ENCODE data around the gene PLA2G4F.

GRCh38 chr15:42111924-42112323, 44.5 kb downstream of the PLA2G4F start:
- TF ChIP-seq CTCF (IDR thresholded peaks at IDR 0.05) (no peak), POLR2A (IDR thresholded peaks at IDR 0.05) (no peak)
